HepG2 (cell line): ENCODE data around the gene VPS29. TPM values are rescaled to one million over a fixed set of nuclear protein-coding genes. Genes with fewer than 3 reads are reported as not detected.

ENCODE experiments used
- ATF7 ChIP-seq, 2 experiments: fragments of 450-650 bp in 1 of 2; sonication (generic) in 1 of 2; formaldehyde crosslinking in 1 of 2; IDR thresholded peaks; 2 replicates each; pipeline versions ENCODE4 v1.4.0 to v1.6.1; 2016 to 2020; ENCODE audit warnings: antibody characterized with exemption in 1 of 2, mild to moderate bottlenecking in 1 of 2, missing genetic modification reagents in 1 of 2
- BRF2 ChIP-seq: sonication (generic); formaldehyde crosslinking; IDR thresholded peaks from 2 replicates; pipeline ENCODE4 v1.8.1; 2022; ENCODE audit warnings: mild to moderate bottlenecking, missing genetic modification reagents
- POLR2AphosphoS2 ChIP-seq: IDR thresholded peaks from 2 replicates; pipeline ENCODE4 v1.6.1; 2011; ENCODE audit warnings: low read depth, low read length, improper control_type of control experiment
- TAF15 ChIP-seq: fragments of 200-400 bp; formaldehyde crosslinking; IDR thresholded peaks from one replicate; pipeline ENCODE4 v1.6.1; 2018; ENCODE audit warnings: mild to moderate bottlenecking, low read depth, low read length; ENCODE audit not compliant: poor library complexity, severe bottlenecking
- ZBED4 ChIP-seq: sonication (generic); formaldehyde crosslinking; IDR thresholded peaks from 2 replicates; pipeline ENCODE4 v1.4.0; 2020; ENCODE audit warnings: missing genetic modification reagents, borderline replicate concordance
- ZBTB7B ChIP-seq: sonication (generic); formaldehyde crosslinking; IDR thresholded peaks from 2 replicates; pipeline ENCODE4 v1.4.0; 2020; ENCODE audit warnings: missing genetic modification reagents
- ZC3H4 ChIP-seq: sonication (generic); formaldehyde crosslinking; IDR thresholded peaks from 2 replicates; pipeline ENCODE4 v1.4.0; 2020; ENCODE audit warnings: missing genetic modification reagents, borderline replicate concordance
- ZFYVE20 ChIP-seq: sonication (generic); formaldehyde crosslinking; IDR thresholded peaks from 2 replicates; pipeline ENCODE4 v1.8.0; 2023; ENCODE audit warnings: low read depth, mild to moderate bottlenecking, moderate library complexity, missing genetic modification reagents, borderline replicate concordance
- ZNF276 ChIP-seq: sonication (generic); formaldehyde crosslinking; IDR thresholded peaks from 2 replicates; pipeline ENCODE4 v1.4.0; 2020; ENCODE audit warnings: mild to moderate bottlenecking, low read depth, missing genetic modification reagents
- ZNF33A ChIP-seq: sonication (generic); formaldehyde crosslinking; IDR thresholded peaks from 2 replicates; pipeline ENCODE4 v1.5.1; 2020; ENCODE audit warnings: missing genetic modification reagents, mild to moderate bottlenecking, moderate library complexity, borderline replicate concordance
- ZNF382 ChIP-seq: sonication (generic); formaldehyde crosslinking; IDR thresholded peaks from 2 replicates; pipeline ENCODE4 v1.5.0; 2020; ENCODE audit warnings: missing genetic modification reagents, mild to moderate bottlenecking, borderline replicate concordance
- ZNF609 ChIP-seq: sonication (generic); formaldehyde crosslinking; IDR thresholded peaks from 2 replicates; pipeline ENCODE4 v1.4.0; 2020; ENCODE audit warnings: mild to moderate bottlenecking, missing genetic modification reagents, borderline replicate concordance
- ZNF619 ChIP-seq: sonication (generic); formaldehyde crosslinking; IDR thresholded peaks from 2 replicates; pipeline ENCODE4 v1.4.0; 2020; ENCODE audit warnings: mild to moderate bottlenecking, missing genetic modification reagents
- ZNF703 ChIP-seq: sonication (generic); formaldehyde crosslinking; IDR thresholded peaks from 2 replicates; pipeline ENCODE4 v1.5.1; 2020; ENCODE audit warnings: missing genetic modification reagents, mild to moderate bottlenecking, moderate library complexity, borderline replicate concordance
- polyA plus RNA-seq, 8 experiments: library from polyadenylated mRNA; depleted of rRNA in 3 of 8; stranded (reverse) in 7 of 8; unstranded in 1 of 8; fragments of >200 nt; fragmentation: Illumina TruSeq in 4 of 8; extraction: Trizol in 4 of 8; gene quantifications; 2 replicates each; pipeline versions ENCODE4 v1.2.1 to v1.2.3, GENCODE V29; 2011 to 2016; ENCODE audit warnings: low read depth in 4 of 8, missing spikeins in 1 of 8, mixed read lengths in 1 of 8; ENCODE audit not compliant: insufficient read depth in 1 of 8
- total RNA-seq, 5 experiments: library from RNA; depleted of rRNA; stranded (reverse); fragments of >200 nt; fragmentation: Illumina TruSeq; extraction: Trizol; gene quantifications; 2 replicates each; pipeline ENCODE4 v1.2.3, GENCODE V29; 2016; ENCODE audit warnings: low read depth in 1 of 5

The VPS29 gene
- total and polyA plus RNA-seq, 2 of the 13 experiments (the other 11 are each of a cell fraction or from before 2014, with no cell fraction given), result 107 to 114 TPM

- TF ChIP-seq ATF7 (IDR thresholded peaks at IDR 0.05) (no peak), ATF7 (CRISPR knock-in tag; IDR thresholded peaks at IDR 0.05) (peak; percentile 86), ZC3H4 (CRISPR knock-in tag) (no peak), BRF2 (CRISPR knock-in tag) (peak; percentile 99), TAF15 (peak; percentile 32), ZBED4 (CRISPR knock-in tag) (peak; percentile 12), ZFYVE20 (peak; percentile 81; the same call in 1 of the 2 replicates), ZNF619 (CRISPR knock-in tag) (no peak; the same call in 1 of the 2 replicates), ZBTB7B (CRISPR knock-in tag) (no peak), POLR2AphosphoS2 (peak; percentile 49; the same call in 1 of the 2 replicates), ZNF276 (CRISPR knock-in tag) (peak; percentile 98), ZNF382 (no peak), ZNF609 (peak; percentile 51; the same call in 1 of the 2 replicates), ZNF703 (CRISPR knock-in tag) (peak; percentile 64), ZNF33A (CRISPR knock-in tag) (no peak; the same call in 1 of the 2 replicates)
These were observed at the start of gene VPS29, which contains the start of gene RAD9B (continued) for GRCh38 chr12:110501752-110502738.
